Muscle layer of colon (tissue), 2 donors: ENCODE measurements around the gene PRR33.
A peak's percentile ranks its signal among the peaks of the same experiment; 100 is the strongest.
"Not testable (repeated sequence)": the region's sequence is repeated elsewhere in the genome, so short reads cannot be mapped to it uniquely, and the experiment has no call there.

Experiments
- H3K27ac ChIP-seq: one replicate; pipeline ENCODE4 v1.7.0; 2013; ENCODE audit warnings: low read depth, mild to moderate bottlenecking, low read length, moderate library complexity
- H3K27me3 ChIP-seq, 2 donors: one replicate each; pipeline ENCODE4 v1.7.0; 2013; ENCODE audit warnings: low read length in 2 of 2, mild to moderate bottlenecking in 2 of 2; ENCODE audit not compliant: insufficient read depth in 2 of 2, control insufficient read depth in 1 of 2
- H3K36me3 ChIP-seq: one replicate; pipeline ENCODE4 v1.7.0; 2013; ENCODE audit warnings: mild to moderate bottlenecking, low read length; ENCODE audit not compliant: insufficient read depth
- H3K4me1 ChIP-seq: one replicate; pipeline ENCODE4 v1.7.0; 2013; ENCODE audit warnings: mild to moderate bottlenecking, low read length; ENCODE audit not compliant: insufficient read depth
- H3K4me3 ChIP-seq, 2 donors: one replicate each; pipeline ENCODE4 v1.7.0; 2013; ENCODE audit warnings: low read length in 2 of 2, low read depth in 1 of 2, mild to moderate bottlenecking in 1 of 2, moderate library complexity in 1 of 2
- H3K9ac ChIP-seq: one replicate; pipeline ENCODE4 v1.7.0; 2013; ENCODE audit warnings: low read length
- H3K9me3 ChIP-seq: one replicate; pipeline ENCODE4 v1.7.0; 2013; ENCODE audit warnings: mild to moderate bottlenecking, low read length
- donor health status: abdominal sarcoma.
- donor health status: Adenocarcinoma of cecum.

The PRR33 gene

DNA sequence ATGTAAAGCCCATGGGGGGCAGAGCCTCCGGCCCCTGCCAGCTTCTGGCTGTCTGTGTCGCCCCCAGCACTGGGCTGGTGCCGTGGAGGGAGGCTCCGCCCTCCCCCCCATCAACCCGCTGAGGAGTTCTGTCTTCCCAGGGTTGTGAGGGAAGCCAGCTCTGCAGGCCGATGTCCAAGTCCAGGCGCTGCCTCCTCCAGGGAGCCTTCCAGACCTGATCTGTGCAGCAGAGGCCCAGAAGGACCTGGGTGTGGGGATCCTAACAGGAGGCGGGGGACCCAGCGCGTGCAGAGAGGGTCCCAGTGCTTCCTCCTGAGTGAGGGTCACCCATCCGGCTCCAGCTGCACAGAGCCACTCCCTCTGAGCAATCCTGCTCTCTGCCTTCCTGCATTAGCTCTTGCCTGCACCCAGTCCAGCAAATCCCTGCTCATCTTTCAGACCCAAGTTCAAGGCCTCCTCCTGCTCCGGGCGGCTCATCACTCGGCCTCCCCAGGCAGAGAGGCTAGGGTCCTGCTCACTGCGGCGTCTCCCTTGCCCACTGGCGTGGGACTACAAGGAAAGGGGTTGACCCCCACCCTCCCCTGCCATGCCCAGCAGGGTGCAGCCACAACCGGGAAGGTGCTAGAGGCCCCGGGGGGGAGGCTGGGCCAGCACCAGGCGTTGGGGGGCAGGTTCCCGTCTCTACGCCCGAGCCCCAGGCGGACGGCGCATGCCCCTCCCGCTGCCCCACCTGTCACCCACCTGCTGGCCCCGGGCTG is 16.4 kb downstream of the PRR33 start:
- Histone ChIP-seq H3K9me3 (no peaks in the 10 kb centered on the region), H3K4me1 (peaks cover 21% of the 10 kb centered on the region), H3K27ac (no peak overlapping the region), H3K27me3 (peaks cover 0 to 10% of the 10 kb centered on the region in 2 donors), H3K36me3 (no peaks in the 10 kb centered on the region), H3K9ac (no peak overlapping the region), H3K4me3 (no peak overlapping the region)

DNA sequence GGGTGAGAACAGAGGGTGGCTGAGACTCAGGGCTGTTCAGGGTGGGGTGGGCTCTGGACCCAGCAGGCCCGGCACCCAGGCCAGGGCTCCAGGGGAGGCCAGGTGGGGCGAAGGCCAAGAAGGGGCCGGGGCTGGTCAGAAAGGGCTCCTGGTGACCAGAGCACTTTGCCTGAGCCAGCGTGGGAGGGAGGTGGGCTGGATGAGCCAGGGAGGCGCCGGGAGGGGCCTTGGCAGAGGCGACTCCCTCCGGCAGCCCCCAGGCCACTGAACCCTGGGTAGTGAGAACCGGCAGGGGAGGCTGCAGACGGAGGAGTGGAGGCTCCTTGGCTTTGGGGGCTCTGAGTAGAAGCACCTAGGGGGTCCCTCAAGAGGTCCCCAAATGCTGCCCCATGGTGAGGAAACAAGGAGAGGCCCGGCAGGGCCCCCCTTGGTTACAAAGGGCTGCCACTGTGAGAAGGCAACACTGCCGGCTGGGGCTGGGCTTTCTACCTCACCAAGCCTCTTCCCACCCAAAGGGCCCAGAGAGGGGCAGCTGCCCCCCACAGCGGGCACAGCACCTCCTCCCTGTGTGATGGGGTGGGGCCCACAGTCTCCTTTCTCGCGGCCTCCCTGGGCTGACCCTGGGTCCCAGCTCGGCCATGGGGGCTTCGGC is 17.1 kb downstream of the PRR33 start:
- not testable (repeated sequence) for H3K27ac ChIP-seq, H3K9ac ChIP-seq, H3K4me3 ChIP-seq

GRCh38 chr11:1873813-1874150 is 17.9 kb downstream of the PRR33 start:
- H3K27ac ChIP-seq, H3K36me3 ChIP-seq, H3K4me3 ChIP-seq, H3K9me3 ChIP-seq, H3K9ac ChIP-seq: not testable (repeated sequence)
- H3K27me3 ChIP-seq, result peaks cover 0 to 10% of the 10 kb centered on the region in 2 donors
- H3K4me1 ChIP-seq, result peaks cover 21% of the 10 kb centered on the region

More for the DNA sequence above, 17.1 kb downstream of the PRR33 start:
- Histone ChIP-seq H3K27me3 (peaks cover 0 to 10% of the 10 kb centered on the region in 2 donors), H3K4me1 (peaks cover 21% of the 10 kb centered on the region)
- H3K9me3 ChIP-seq, H3K36me3 ChIP-seq: not testable (repeated sequence)

DNA sequence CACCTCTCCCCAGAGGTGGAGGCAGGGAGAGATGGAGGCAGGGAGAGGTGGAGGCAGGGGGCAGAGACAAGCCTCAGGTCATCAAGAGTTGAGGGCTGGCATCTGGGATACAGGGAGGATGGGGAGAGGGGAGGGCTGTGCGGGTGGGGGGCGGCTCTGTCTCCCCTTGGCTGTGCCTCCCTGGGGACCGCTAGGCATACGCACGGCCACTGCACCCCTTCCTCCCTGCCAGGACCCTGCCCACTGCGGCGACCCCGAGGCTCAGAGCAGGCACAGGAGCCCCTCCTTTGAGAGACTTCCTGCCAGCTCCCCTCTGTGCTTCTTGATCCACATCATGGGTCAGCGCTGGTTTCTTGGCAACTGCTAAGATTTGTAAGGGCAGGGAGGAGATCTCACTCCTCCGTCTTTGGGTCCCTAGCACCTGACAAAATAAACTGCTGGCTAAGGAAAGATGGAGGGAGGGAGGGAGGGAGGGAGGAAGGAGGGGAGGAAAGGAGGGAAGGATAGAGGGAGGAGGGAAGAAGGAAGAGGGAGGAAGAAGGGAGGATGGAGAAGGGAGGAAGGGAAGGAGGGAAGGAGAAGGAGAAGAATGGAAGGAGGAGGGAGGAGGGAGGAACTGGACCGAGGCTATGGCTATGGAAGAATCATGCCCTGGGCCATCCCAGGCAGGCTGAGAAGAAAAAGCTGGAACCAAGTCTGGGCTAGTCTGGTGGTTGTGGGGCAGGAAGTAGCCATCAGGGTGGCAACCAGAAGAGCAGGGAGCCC is 18.5 kb downstream of the PRR33 start:
- peaks cover 17% of the 10 kb centered on the region for H3K4me1 ChIP-seq
- H3K4me3 ChIP-seq, result no peak overlapping the region
- H3K27me3 ChIP-seq, result peaks cover 0 to 10% of the 10 kb centered on the region in 2 donors
- no peaks in the 10 kb centered on the region for H3K9me3 ChIP-seq
- H3K9ac ChIP-seq, result no peak overlapping the region
- H3K36me3 ChIP-seq, result no peaks in the 10 kb centered on the region
- no peak overlapping the region for H3K27ac ChIP-seq

GRCh38 chr11:1872267-1872985 is 19.3 kb downstream of the PRR33 start:
- no peaks in the 10 kb centered on the region for H3K36me3 ChIP-seq
- no peak overlapping the region for H3K9ac ChIP-seq
- H3K27ac ChIP-seq, result no peak overlapping the region
- H3K4me1 ChIP-seq, result peaks cover 10% of the 10 kb centered on the region
- H3K4me3 ChIP-seq, result peak overlapping the region in 1 of 2 donors; percentile 18
- H3K9me3 ChIP-seq, result no peaks in the 10 kb centered on the region
- peaks cover 0 to 10% of the 10 kb centered on the region in 2 donors for H3K27me3 ChIP-seq

DNA sequence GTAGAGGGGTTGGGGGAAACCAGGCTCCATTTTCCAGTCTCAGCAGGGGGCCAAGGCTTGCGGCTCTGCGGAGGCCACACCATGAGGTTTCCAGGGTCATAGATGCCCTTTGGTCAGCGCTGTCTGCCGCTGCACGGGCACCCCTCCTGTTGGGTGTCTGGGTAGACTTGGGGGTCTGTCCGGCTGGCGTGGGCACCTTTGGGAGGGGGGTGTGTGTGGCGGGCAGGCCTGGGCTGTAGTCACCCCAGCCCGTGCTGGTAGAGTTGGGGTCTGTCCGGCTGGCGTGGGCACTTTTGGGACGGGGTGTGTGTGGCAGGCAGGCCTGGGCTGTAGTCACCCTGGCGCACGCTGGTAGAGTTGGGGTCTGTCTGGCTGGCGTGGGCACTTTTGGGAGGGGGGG is 20.2 kb downstream of the PRR33 start:
- no peaks in the 10 kb centered on the region for H3K9me3 ChIP-seq
- H3K4me1 ChIP-seq, result peaks cover 3% of the 10 kb centered on the region
- no peak overlapping the region for H3K27ac ChIP-seq
- peaks cover 0 to 10% of the 10 kb centered on the region in 2 donors for H3K27me3 ChIP-seq
- H3K4me3 ChIP-seq, result peak overlapping the region in 1 of 2 donors; percentile 52
- H3K9ac ChIP-seq, result no peak overlapping the region
- H3K36me3 ChIP-seq, result no peaks in the 10 kb centered on the region

- no peaks in the 10 kb centered on the region for H3K9me3 ChIP-seq
- no peak overlapping the region for H3K9ac ChIP-seq
- peak overlapping the region; percentile 7 to 52 for H3K4me3 ChIP-seq
- no peaks in the 10 kb centered on the region for H3K36me3 ChIP-seq
- peaks cover 4% of the 10 kb centered on the region for H3K4me1 ChIP-seq
- peaks cover 0 to 10% of the 10 kb centered on the region in 2 donors for H3K27me3 ChIP-seq
- H3K27ac ChIP-seq, result peak overlapping the region; percentile 57
Measured at GRCh38 chr11:1870721-1871466, 20.8 kb downstream of the PRR33 start.

GRCh38 chr11:1870326-1870696 is 21.4 kb downstream of the PRR33 start:
- no peaks in the 10 kb centered on the region for H3K36me3 ChIP-seq
- peak overlapping the region; percentile 57 for H3K27ac ChIP-seq
- no peaks in the 10 kb centered on the region for H3K9me3 ChIP-seq
- H3K4me1 ChIP-seq, result peaks cover 9% of the 10 kb centered on the region
- H3K27me3 ChIP-seq, result peaks cover 0 to 10% of the 10 kb centered on the region in 2 donors
- peak overlapping the region; percentile 7 to 52 for H3K4me3 ChIP-seq
- H3K9ac ChIP-seq, result no peak overlapping the region

- H3K9me3 ChIP-seq, result no peaks in the 10 kb centered on the region
- H3K9ac ChIP-seq, result no peak overlapping the region
- H3K4me3 ChIP-seq, result peak overlapping the region; percentile 16 to 52
- H3K36me3 ChIP-seq, result no peaks in the 10 kb centered on the region
- peak overlapping the region; percentile 48 for H3K27ac ChIP-seq
- H3K4me1 ChIP-seq, result peaks cover 16% of the 10 kb centered on the region
- H3K27me3 ChIP-seq, result peaks cover 0 to 10% of the 10 kb centered on the region in 2 donors
Measured at GRCh38 chr11:1869427-1870325, 22.0 kb downstream of the PRR33 start.
